ENCODE data around the gene SETMAR. TPM values are rescaled to one million over a fixed set of nuclear protein-coding genes. Genes with fewer than 3 reads are reported as not detected.
A peak's percentile ranks its signal among the peaks of the same experiment; 100 is the strongest.

The SETMAR gene
- total RNA-seq, 4 donors from 2014 or later, result 3.7 to 10.4 (median 7.6) TPM

GRCh38 chr3:4338751-4339150, 35.6 kb downstream of the SETMAR start:
- Histone ChIP-seq H3K27ac (no peak overlapping the region), H3K4me1 (peaks cover 4 to 13% of the 10 kb centered on the region in 2 donors), H3K36me3 (no peaks in the 10 kb centered on the region), H3K4me3 (no peak overlapping the region), H3K27me3 (no peaks in the 10 kb centered on the region), H3K9me3 (no peaks in the 10 kb centered on the region)
- in situ Hi-C loops (cut with MboI; ENCODE audit: low sequenced_read_pairs in 4 of 4), result no loop called here
- ATAC-seq (no peak), DNase-seq (no peak)
- no peak for TF ChIP-seq POLR2A (IDR thresholded peaks at IDR 0.05)
- TF ChIP-seq, protein P1, sequence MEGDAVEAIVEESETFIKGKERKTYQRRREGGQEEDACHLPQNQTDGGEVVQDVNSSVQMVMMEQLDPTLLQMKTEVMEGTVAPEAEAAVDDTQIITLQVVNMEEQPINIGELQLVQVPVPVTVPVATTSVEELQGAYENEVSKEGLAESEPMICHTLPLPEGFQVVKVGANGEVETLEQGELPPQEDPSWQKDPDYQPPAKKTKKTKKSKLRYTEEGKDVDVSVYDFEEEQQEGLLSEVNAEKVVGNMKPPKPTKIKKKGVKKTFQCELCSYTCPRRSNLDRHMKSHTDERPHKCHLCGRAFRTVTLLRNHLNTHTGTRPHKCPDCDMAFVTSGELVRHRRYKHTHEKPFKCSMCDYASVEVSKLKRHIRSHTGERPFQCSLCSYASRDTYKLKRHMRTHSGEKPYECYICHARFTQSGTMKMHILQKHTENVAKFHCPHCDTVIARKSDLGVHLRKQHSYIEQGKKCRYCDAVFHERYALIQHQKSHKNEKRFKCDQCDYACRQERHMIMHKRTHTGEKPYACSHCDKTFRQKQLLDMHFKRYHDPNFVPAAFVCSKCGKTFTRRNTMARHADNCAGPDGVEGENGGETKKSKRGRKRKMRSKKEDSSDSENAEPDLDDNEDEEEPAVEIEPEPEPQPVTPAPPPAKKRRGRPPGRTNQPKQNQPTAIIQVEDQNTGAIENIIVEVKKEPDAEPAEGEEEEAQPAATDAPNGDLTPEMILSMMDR (IDR thresholded peaks at IDR 0.05 in 4 of 5, conservative IDR thresholded peaks at IDR 0.05 in 1 of 5), result no peak
- intact Hi-C loops (cut with DNase I; ENCODE audit: low total_unique reads), result no loop called here

DNA sequence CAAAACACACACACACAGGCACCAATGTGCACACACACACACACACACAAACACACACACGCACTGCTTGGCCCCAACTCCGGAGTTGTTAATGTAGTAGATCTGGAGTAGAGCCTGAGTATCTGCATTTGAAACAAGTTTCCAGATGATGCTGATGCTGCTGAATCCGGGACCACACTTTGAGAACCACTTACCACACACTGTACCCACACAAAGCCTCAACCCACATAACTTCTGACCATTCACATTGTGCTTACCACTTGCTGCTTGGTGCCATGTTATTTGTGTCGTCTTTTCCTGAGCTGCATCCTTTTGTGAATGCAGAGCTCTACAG, 36.9 kb downstream of the SETMAR start:
- Histone ChIP-seq H3K27ac (peak overlapping the region in 2 of 4 donors; percentile 10 to 46), H3K27me3 (no peaks in the 10 kb centered on the region), H3K9me3 (no peaks in the 10 kb centered on the region), H3K4me1 (peaks cover 4 to 13% of the 10 kb centered on the region in 2 donors), H3K36me3 (no peaks in the 10 kb centered on the region), H3K4me3 (no peak overlapping the region)
- DNase-seq (no peak), ATAC-seq (no peak)
- in situ Hi-C loops (cut with MboI; ENCODE audit: low sequenced_read_pairs in 4 of 4) (no loop called here), intact Hi-C loops (cut with DNase I; ENCODE audit: low total_unique reads) (no loop called here)
- TF ChIP-seq, protein P1 (IDR thresholded peaks at IDR 0.05 in 4 of 5, conservative IDR thresholded peaks at IDR 0.05 in 1 of 5), result no peak
- no peak for TF ChIP-seq POLR2A (IDR thresholded peaks at IDR 0.05)

GRCh38 chr3:4340411-4341335, 37.5 kb downstream of the SETMAR start:
- Histone ChIP-seq H3K4me3 (no peak overlapping the region), H3K36me3 (no peaks in the 10 kb centered on the region), H3K27me3 (no peaks in the 10 kb centered on the region), H3K9me3 (no peaks in the 10 kb centered on the region), H3K27ac (peak overlapping the region in 2 of 4 donors; percentile 10 to 46), H3K4me1 (peaks cover 4 to 13% of the 10 kb centered on the region in 2 donors)
- DNase-seq (peak in 1 of 2 donors; percentile 8), ATAC-seq (peak in 1 of 2 donors; percentile 50)
- in situ Hi-C loops (cut with MboI; ENCODE audit: low sequenced_read_pairs in 4 of 4), result no loop called here
- intact Hi-C loops (cut with DNase I; ENCODE audit: low total_unique reads), result no loop called here
- TF ChIP-seq, protein P1 (IDR thresholded peaks at IDR 0.05 in 4 of 5, conservative IDR thresholded peaks at IDR 0.05 in 1 of 5), result no peak
- TF ChIP-seq POLR2A (IDR thresholded peaks at IDR 0.05), result no peak

DNA sequence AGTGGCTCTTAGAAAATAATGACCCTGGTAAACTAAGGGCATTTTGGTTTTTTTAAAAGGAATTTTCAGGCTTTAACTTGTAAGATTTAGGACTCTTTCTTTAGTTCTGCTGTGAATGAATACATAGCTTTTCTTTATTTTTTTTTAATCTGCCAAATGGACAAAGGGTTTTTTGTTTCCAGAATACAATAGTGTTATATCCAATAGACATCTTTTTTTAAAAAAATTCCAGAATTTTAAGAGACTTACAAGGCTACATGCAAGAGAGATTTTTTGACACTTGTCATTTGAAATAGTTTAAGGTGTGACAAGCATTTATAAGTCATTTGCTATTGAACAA, 38.1 kb downstream of the SETMAR start:
- DNase-seq, result no peak
- in situ Hi-C loops (cut with MboI; ENCODE audit: low sequenced_read_pairs in 4 of 4) (no loop called here), intact Hi-C loops (cut with DNase I; ENCODE audit: low total_unique reads) (no loop called here)
- Histone ChIP-seq H3K4me3 (no peak overlapping the region), H3K9me3 (no peaks in the 10 kb centered on the region), H3K36me3 (no peaks in the 10 kb centered on the region), H3K27me3 (no peaks in the 10 kb centered on the region), H3K4me1 (peaks cover 4 to 13% of the 10 kb centered on the region in 2 donors), H3K27ac (peak overlapping the region in 1 of 4 donors; percentile 16)
- no peak for ATAC-seq
- TF ChIP-seq POLR2A (IDR thresholded peaks at IDR 0.05), result no peak
- TF ChIP-seq, protein P1 (IDR thresholded peaks at IDR 0.05 in 4 of 5, conservative IDR thresholded peaks at IDR 0.05 in 1 of 5), result no peak
